HG03520 (cell line): ENCODE measurements around the gene CTSD.

ENCODE experiments used
- ATAC-seq: cut with Tn5 transposase; IDR thresholded peaks from one replicate; pipeline ENCODE4 v1.9.1; 2021; ENCODE audit warnings: mild to moderate bottlenecking, moderate library complexity; ENCODE audit not compliant: unreplicated experiment

CTSD gene

DNA sequence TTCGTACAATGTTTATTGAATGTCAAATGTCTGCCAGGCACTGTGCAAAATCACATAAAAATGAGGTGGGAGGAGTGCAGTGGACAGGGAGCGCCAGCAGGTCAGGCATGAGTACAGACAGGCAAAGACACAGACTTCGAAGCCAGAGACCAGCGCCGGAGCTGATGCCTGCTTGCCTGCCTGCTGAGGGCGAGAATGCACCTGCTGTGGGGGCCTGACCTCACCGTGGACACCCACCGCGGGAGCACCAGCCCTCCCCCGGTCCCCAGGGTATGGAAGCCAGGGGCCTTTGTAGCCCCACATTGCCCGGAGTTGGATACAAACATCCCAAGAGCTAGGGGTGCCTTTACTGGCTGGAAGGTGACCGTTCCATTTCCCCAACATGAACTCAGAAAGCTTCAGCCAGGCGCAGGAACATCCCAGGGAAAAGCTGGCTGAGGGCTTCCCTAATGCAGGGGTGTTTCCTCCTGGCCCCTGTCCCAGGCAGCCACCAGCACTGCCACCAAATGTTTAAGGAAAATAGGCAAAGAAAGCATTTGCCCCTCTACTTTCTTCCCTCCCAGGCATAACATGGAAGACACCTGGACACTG lies 31.2 kb downstream of the CTSD start:
- ATAC-seq = no peak

DNA sequence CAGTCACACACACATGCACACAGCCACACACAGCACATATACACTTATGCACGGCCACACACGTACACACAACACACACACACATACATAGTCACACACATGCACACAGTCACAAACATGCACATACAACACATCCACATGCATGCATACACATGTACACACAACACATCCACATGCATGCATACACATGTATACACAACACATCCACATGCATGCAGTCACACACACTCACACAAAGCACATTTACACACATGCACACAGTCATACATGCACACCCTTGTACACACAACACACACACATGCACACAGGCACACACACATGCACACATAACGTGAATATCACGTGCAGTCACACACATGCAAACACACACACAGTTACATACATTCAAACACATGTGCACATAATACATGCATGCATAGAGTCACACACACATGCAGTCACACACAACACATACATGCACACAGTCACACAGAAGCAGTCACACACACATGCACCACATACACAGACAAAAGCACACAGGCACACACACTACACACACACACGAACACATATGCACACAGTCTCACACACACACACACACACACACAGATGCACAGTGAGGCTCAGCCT lies 32.2 kb downstream of the CTSD start:
- no peak for ATAC-seq

DNA sequence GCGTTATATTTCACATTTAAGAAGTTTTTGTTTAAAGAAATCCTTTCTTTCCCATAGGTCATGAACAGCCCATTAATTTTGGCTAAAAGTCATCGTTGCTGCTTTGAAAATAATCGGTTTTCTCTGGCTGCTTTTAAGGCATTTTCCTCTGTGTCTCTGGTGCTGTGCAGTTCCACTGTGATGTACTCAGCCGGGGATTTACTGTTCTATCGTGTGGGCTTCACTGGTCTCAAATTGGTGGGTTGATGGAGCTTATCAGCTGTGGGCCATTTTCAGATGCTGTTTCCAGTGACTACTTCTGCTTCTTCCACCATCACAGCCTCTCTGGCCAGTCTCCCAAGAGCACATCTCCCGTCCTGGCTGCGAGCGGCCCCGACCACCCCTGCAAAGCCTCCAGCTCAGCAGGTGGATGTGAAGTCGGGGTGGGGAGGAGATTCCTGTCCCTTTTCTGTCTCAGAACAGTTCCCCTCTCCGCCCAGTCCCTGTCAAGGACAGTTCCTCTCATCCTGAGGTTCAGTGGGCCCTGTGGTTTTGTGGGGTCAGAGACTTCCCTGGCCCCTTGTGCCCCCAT lies 33.6 kb downstream of the CTSD start:
- ATAC-seq = no peak

DNA sequence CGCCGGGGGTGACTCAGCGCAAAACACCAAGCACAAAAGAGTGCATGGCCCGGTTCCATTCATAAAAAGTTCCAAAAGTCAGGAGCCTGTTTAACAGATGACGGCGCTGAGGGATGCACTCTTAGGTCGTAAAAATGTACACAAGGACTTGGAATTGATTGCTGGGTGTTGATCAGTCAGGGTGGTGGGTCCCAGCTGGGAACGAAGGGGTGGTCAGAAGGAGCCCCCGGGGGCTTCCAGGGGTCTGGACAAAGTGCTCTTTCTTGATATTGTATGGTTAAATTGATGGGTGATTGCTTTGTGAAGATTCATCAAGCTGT lies 34.1 kb downstream of the CTSD start:
- ATAC-seq = no peak

DNA sequence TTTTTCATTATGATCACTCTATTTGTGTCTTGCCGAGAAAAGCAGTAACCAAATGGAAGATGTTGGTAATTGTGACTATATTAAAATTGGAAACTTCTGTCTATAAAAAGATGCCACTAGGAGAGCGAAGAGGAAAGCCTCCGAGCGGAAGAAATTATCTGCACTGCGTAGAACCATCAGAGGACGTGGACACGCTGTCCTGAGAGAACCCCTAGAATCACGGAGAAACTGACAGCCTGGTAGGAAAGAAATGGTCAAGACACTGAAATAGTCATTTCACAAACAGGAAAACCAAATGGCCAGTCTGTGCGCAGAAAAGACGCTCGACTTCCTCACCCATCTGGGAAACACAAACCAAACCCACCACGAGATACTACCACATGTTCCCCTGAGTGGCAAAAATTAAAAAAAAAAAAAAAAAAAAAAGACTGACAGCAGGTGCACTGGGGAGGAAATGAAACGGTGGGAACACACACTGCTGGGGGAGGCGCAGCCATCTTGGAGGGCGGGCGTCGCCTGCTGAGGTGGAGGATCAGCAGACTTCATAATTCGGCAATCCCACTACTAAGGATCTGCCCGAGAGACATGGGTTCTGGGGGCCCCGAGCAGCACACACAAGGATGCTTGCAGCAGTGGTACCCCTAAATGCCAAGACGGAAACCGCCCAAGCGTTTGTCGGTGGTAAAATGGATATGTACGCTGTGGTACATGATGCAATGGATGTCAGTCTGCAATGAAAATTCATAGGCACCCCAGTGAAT lies 34.6 kb downstream of the CTSD start:
- no peak for ATAC-seq

DNA sequence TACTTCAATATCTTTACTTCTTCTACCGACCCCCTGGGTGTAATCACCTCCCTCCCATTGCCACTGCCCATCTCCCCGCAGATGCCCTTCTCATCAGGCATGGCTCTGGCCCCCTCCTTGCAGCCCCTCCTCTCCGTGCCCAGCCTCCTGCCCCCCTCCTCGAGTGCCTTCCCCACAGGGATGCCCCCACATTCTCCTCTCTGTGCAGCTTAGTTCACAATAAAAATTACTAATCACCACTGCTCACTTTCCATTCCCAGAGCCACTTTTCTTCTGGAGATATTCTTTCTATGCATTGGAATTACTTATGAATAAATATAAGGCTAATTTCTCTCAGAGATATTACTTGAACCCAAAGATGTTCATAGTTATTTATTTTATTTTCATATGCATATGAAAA lies 35.4 kb downstream of the CTSD start:
- ATAC-seq = no peak

DNA sequence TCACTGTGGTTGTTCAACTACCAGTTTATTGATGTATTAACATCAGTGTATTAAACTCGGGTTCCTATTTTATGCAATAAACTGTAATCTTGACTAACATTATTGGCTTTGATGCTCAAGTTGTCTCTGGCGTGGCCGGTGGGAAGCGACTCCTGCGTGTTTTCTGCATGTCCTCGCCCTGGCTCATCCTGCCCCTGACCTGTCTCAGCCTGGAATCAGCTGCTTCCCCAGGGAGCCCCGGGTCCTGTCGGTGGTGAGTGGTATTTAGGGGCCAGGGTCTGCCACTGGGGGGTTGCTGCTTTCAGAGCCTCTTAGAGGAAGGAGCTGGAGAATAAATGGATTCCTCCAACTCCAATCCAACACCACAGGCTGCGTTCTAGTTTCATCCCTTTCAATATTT lies 35.9 kb downstream of the CTSD start:
- ATAC-seq = no peak

DNA sequence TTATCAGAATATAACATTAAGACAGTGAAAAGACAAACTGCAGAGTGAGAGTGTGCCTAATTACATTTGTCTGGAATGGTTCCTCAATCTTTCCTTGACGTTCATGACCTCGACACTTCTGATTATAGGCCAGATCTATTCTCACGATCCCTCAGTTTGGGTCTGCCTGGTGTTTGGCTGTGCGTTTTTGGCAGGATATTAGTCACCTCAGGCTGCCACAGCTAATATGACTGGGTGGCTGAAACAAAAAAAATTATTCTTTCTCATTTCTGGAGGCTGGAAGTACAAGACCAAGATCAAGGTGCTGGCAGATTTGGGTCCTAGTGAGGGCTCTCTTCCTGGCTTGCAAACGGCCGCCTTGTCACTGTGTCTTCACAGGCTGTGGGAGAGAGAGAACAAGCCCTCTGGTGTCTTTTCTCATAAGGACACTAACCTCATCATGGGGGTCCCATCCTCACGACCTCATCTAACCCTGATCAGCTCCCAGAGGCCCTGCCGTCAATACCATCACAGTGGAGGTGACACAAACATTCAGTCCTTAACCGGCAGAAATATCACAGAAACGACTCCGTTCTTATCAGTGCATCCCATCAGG lies 36.5 kb downstream of the CTSD start:
- ATAC-seq = no peak

DNA sequence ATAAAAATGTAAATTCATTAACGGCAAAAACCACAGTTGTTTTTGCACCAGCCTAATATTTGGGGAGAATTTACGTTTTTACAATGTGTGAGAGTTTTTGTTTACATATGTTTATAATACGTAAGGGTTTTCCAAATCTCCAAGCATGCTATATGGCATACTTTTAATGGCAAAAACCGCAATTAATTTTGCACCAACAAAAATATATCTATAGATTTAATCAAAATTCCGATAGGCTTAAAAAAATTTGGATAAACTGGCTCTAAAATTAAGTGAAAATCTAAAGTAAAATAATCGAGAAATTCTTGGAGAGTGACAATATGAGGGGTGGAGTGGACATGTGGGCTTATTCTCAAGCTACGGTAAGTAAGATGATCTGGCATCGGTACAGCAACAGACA lies 43.9 kb downstream of the CTSD start:
- ATAC-seq = no peak

DNA sequence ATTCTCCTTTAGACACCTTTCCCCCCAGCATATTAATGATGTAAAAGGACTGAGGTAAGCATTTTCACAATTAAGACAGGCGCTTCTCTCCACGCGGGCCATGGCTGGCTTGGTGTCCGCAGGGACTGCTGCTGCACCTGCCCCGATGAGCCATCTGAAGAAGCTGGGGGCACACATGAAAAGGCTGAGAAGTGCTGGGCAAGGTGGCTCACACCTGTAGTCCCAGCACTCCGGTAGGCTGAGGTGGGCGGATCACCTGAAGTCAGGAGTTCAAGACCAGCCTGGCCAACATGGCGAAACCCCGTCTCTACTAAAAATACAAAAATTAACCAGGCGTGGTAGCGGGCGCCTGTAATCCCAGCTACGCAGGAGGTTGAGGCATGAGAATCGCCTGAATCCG lies 45.4 kb downstream of the CTSD start:
- ATAC-seq = no peak

DNA sequence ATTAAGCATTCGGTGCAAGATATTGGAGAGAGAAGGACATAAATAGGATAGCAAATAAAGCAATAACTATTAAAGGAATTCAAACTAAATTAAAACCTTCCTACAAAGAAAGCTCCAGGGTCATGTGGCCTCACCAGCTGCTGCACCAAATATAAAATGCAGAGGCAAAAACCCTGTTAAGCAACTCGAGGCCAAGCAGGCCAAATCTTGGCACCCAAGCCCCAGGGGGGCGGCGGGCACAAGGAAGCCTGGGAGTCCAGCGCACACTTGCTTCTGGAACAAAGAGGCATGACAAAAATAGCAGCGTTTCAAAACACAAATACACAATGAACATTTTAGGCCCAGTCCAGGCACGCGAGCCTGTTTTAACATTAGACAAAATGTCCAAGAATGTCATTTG lies 46.0 kb downstream of the CTSD start:
- ATAC-seq = no peak

DNA sequence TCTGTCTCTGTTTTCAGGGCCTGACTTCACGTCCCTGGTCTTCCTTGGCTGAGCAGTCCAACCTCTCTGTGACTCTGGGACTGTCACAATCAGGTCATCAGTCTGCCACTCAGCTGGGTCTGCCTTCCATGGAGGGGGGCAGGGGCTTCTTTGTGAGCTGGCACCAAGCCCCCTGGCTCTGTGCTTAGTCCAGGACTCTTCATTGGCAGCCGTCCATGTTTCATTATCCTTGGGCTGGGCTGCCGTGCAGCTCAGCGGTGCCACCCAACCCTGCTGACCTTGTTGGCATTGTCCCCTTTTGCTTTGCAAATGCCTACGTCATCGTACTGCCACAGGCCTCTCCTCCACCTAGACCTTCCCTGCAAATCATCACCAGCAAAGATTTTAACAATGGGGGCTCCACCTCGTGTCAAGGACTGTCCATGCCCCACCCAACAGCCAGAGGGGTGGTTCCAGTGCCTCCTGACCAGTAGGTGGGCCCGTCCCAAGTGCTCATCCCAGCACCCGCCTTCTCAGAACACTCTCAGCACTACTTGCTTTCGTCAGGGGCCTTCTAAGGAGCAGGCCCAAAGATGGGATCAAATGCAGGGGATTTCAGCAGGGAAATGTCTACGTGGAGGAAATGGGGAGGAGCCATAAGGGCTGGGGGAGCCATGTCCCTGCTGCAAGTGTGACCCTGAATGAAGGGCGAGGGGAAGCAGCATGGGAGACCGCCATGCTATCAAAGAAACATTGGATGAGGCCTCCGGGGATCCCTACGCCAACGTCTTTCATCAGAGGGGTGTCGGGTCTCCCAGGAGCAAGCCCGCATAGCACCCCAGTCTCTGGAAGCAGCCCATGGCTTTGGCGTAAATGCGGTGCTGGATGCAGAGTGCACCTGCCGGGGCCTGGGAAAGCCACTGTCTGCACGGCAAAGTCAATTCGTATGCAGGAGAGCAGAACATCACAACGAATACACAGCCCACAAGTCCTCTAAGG lies 48.5 kb downstream of the CTSD start:
- no peak for ATAC-seq

DNA sequence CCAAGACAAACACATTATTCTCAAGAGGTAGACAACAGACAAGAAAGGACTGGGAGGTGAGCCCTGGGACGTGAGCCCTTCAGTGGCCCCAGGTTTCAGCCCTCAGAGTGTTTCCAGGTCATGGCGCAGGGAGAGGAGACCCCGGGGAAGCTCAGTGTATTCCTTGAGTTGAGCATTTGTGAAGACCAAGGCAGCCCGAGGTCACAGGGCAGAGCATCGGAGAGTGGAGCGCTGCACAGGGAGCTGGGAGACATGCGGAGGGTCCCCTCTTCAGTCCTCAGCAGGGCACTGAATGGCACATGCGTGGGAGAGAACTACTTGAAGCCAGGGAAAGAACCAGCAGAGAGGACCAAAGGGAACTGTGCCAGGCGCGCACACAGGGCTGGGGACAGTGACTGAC lies 55.0 kb downstream of the CTSD start:
- no peak for ATAC-seq

DNA sequence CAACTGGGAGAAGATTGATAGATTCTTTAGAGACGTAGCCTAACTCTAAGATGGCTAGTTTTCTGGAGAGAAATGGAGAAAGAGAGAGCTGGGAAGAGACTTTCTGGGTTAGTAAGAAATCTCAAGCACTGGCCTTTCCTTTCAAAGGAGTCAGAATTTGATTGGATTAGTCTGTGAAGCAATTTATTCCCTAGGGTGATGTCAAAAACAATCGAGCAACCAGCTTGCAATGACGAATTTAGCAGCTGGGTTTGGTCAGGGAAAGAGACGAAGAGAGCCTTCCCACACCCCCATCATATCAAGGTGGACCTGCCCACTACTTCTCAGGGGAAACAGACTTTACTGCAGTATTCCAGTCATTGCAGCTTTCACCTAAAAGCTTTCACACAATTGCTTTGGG lies 56.0 kb downstream of the CTSD start:
- no peak for ATAC-seq

DNA sequence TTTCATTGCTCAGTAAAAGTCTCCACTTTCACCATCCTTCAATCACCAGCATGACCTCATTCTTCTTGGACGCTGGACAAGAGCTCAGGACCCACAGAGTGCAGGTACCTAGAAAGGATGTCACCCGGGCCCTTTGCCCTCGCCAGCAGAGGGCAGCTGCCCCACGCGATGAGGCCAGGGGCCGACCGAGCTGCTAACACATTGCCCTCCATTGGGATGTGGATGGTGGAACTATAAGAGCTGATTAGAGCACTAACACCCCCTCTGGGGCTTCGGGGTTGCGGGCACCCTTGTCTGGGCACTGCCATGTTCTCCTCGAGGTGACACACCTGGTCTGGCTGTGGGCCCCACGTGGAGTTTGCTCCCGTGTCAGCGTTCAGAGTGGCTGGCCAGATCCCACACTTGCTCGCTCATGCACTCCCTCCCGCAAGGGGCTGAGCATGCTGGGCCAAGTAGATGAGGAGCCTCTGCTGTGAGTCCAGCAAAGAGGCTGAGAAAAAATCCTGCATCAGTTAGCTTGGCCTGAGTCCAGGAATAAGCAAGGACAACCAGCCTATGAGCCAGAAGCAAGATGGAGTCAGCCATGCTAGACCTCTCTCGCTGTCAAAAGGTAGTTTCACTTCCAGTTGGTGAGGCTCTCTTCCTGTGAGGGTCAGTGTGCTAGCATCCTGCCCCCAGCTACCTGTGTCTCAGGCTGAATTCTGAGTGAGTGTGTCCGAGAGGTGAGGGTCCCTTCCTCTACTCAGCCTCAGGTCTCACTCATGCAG lies 56.9 kb downstream of the CTSD start:
- ATAC-seq = no peak

DNA sequence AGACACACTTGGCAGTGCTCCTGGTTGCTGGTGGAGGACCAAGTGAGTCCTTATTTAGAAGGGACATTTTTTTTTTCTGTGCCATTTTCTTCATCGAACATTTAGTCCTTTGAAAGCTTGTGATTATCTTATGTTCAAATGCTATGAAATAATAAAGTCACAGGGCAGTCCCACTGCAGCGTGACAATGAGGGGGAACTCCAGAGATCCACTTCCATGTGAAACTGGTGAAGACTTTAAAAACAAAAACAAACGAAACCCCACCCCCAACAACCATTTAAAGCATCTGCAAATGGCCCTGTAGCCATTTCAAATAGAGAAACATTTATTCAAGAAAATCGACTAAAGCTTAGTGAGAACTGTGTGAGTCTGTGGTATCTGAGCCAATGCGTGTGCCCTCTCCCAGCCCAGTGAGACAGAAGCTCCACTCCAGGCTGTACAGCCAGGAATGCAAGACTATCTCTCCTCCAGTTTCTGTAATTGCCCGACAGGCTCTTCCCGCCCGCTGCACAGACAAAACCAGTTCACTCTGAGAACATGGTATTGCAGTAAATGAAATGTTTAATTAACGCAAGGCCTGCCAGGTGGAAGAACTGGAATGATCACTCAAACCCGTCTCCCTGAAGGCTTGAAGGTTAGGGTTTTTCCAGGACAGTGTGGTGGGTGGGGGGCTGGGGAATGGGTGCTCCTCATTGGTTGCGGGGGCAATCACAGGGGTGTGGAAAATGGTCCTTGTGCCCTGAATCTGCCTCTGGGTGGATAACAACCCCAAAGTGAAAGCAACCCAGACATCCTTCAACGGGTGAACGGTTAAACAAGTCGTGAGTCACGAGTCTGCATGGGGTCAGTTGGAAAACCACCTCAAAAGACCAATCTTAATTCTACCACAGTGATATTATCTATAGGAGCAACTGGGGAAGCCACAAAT lies 58.3 kb downstream of the CTSD start:
- ATAC-seq = no peak

DNA sequence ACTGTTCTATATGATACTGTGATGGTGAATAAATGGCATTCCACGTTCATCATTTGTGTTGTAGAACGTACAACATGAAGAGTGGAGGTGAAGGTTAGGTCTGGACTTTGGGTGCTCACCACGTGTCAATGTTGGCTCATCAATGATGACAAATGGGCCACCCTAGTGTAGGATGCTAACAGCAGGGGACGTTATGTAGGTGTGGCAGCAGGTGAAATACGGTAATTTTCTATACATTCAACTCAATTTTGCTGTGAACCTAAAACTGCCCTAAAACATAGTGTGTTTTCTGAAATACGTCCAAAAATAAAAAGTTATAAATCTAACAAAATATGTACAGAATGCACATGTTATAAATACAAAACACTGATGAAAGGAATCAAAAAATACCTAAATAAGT lies 60.6 kb downstream of the CTSD start:
- no peak for ATAC-seq
